Measurements from ENCODE around the gene FAM3C. TPM values are rescaled to one million over a fixed set of nuclear protein-coding genes. Genes with fewer than 3 reads are reported as not detected.

FAM3C gene
- total and polyA plus RNA-seq, 4 donors = 16.5 to 32.3 (median 22.5) TPM

DNA sequence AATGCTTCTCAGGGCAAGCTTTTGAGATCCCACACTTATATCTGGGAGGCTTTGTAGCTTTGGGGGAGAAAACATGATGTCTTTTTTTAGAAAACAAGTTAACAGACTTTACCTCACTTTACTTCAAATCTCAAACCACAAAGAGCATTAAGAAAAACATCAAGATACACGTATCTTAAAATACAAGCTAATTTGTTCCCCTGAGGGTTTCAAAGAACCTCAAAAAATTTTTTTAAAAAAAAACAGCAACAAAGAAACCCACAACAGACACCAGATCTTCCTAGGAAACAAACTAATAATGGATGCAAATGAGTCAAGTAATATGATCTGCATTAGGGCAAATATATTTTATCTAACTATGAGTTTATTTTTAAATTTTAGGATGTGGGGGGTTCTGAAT is 24.7 kb downstream of the FAM3C start (continued):
- TF ChIP-seq FOXA1 (IDR thresholded peaks at IDR 0.05) = no peak

- DNase-seq (ENCODE audit: low spot score) = no peak
- WGBS = 32% methylated on average over 2 of the region's 2 CpGs
- H3K36me3 ChIP-seq (ENCODE audit: control insufficient read depth in 4 of 4, insufficient read depth in 3 of 4, low read depth in 1 of 4, low read length in 3 of 4) = peaks cover 0 to 2% (median under 1%) of the 10 kb centered on the region in 4 donors
- TF ChIP-seq NR2F2 (IDR thresholded peaks at IDR 0.05) = peak; percentile 72
- TF ChIP-seq, protein P1, sequence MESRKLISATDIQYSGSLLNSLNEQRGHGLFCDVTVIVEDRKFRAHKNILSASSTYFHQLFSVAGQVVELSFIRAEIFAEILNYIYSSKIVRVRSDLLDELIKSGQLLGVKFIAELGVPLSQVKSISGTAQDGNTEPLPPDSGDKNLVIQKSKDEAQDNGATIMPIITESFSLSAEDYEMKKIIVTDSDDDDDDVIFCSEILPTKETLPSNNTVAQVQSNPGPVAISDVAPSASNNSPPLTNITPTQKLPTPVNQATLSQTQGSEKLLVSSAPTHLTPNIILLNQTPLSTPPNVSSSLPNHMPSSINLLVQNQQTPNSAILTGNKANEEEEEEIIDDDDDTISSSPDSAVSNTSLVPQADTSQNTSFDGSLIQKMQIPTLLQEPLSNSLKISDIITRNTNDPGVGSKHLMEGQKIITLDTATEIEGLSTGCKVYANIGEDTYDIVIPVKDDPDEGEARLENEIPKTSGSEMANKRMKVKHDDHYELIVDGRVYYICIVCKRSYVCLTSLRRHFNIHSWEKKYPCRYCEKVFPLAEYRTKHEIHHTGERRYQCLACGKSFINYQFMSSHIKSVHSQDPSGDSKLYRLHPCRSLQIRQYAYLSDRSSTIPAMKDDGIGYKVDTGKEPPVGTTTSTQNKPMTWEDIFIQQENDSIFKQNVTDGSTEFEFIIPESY (IDR thresholded peaks at IDR 0.05) = no peak
- H3K4me3 ChIP-seq (ENCODE audit: low read depth in 1 of 3, low read length in 3 of 3) = no peak overlapping the region
- no peaks in the 10 kb centered on the region for H3K27me3 ChIP-seq (ENCODE audit: control insufficient read depth in 4 of 4, insufficient read depth in 4 of 4, low read length in 3 of 4)
- no peak overlapping the region for H3K27ac ChIP-seq (ENCODE audit: low read depth in 1 of 2, low read length in 2 of 2)
- no peak overlapping the region for H3K9ac ChIP-seq (ENCODE audit: low read depth in 1 of 2, low read length in 2 of 2)
- no peaks in the 10 kb centered on the region for H3K9me3 ChIP-seq (ENCODE audit: control insufficient read depth in 4 of 4, low read length in 3 of 4)
- no peaks in the 10 kb centered on the region for H3K4me1 ChIP-seq (ENCODE audit: control insufficient read depth in 4 of 4, insufficient read depth in 4 of 4, low read length in 3 of 4)
Observed at GRCh38 chr7:121369462-121369861, 26.6 kb downstream of the FAM3C start.

GRCh38 chr7:121366852-121367431 is 29.2 kb downstream of the FAM3C start:
- H3K9ac ChIP-seq (ENCODE audit: low read depth in 1 of 2, low read length in 2 of 2) = no peak overlapping the region
- H3K9me3 ChIP-seq (ENCODE audit: control insufficient read depth in 4 of 4, low read length in 3 of 4) = no peaks in the 10 kb centered on the region
- no peak overlapping the region for H3K27ac ChIP-seq (ENCODE audit: low read depth in 1 of 2, low read length in 2 of 2)
- 37% methylated on average over 2 of the region's 2 CpGs for WGBS
- no peak for DNase-seq (ENCODE audit: low spot score)
- H3K27me3 ChIP-seq (ENCODE audit: control insufficient read depth in 4 of 4, insufficient read depth in 4 of 4, low read length in 3 of 4) = no peaks in the 10 kb centered on the region
- no peak overlapping the region for H3K4me3 ChIP-seq (ENCODE audit: low read depth in 1 of 3, low read length in 3 of 3)
- TF ChIP-seq RAD21 (IDR thresholded peaks at IDR 0.05) (peak; percentile 86 to 87), RXRA (IDR thresholded peaks at IDR 0.05) (no peak), YY1 (IDR thresholded peaks at IDR 0.05) (no peak), REST (IDR thresholded peaks at IDR 0.05) (no peak), NR2F2 (IDR thresholded peaks at IDR 0.05) (no peak), HNF4G (IDR thresholded peaks at IDR 0.05) (no peak), FOXA1 (IDR thresholded peaks at IDR 0.05) (no peak), FOXA2 (IDR thresholded peaks at IDR 0.05) (no peak), HNF4A (conservative IDR thresholded peaks at IDR 0.05) (no peak), MAX (IDR thresholded peaks at IDR 0.05) (no peak), SP1 (IDR thresholded peaks at IDR 0.05) (no peak), JUND (IDR thresholded peaks at IDR 0.05) (no peak), CTCF (IDR thresholded peaks at IDR 0.05; ENCODE audit: low read depth, low read length, missing input control) (peak; percentile 82)
- TF ChIP-seq, protein P1 (IDR thresholded peaks at IDR 0.05) = no peak
- TF ChIP-seq, protein P2, sequence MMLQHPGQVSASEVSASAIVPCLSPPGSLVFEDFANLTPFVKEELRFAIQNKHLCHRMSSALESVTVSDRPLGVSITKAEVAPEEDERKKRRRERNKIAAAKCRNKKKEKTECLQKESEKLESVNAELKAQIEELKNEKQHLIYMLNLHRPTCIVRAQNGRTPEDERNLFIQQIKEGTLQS (IDR thresholded peaks at IDR 0.05) = no peak
- H3K4me1 ChIP-seq (ENCODE audit: control insufficient read depth in 4 of 4, insufficient read depth in 4 of 4, low read length in 3 of 4) = no peaks in the 10 kb centered on the region
- H3K36me3 ChIP-seq (ENCODE audit: control insufficient read depth in 4 of 4, insufficient read depth in 3 of 4, low read depth in 1 of 4, low read length in 3 of 4) = peaks cover 2 to 5% (median 4%) of the 10 kb centered on the region in 4 donors
